LNCAP (cell line): ENCODE results near the gene LNPEP.

Experiments
- CTCF ChIP-seq: fragments of 450-650 bp; IDR thresholded peaks from 2 replicates; pipeline ENCODE4 v1.5.1; 2017; ENCODE audit warnings: mild to moderate bottlenecking

Gene LNPEP

GRCh38 chr5:96975656-96976055, 39.8 kb downstream of the LNPEP start:
- no peak for TF ChIP-seq CTCF

GRCh38 chr5:96977228-96977627, 41.3 kb downstream of the LNPEP start:
- TF ChIP-seq CTCF, result no peak

- TF ChIP-seq CTCF, result no peak
These were observed 43.1 kb downstream of the LNPEP start for GRCh38 chr5:96978812-96979449.

- no peak for TF ChIP-seq CTCF
These were observed 48.8 kb downstream of the LNPEP start for GRCh38 chr5:96984506-96985192.

- TF ChIP-seq CTCF, result no peak
These were observed 50.6 kb downstream of the LNPEP start for GRCh38 chr5:96986450-96986849.

- TF ChIP-seq CTCF, result no peak
These were observed 54.2 kb downstream of the LNPEP start for GRCh38 chr5:96990102-96990501.

GRCh38 chr5:96991708-96992107, 55.8 kb downstream of the LNPEP start:
- no peak for TF ChIP-seq CTCF
